Psoas muscle (tissue), 8 donors: ENCODE measurements around the gene BUD13. TPM values are rescaled to one million over a fixed set of nuclear protein-coding genes. Genes with fewer than 3 reads are reported as not detected.

ENCODE experiments used
- ATAC-seq, 4 donors: fragments of 200-7000 bp; cut with Tn5 transposase; one replicate each; pipeline ENCODE4 v1.9.1; 2020; ENCODE audit warnings: moderate library complexity in 3 of 4, mild to moderate bottlenecking in 2 of 4
- DNase-seq, 2 donors: peaks; one replicate each; pipeline ENCODE4 v3.0.0-alpha.2; 2020
- H3K27ac ChIP-seq: fragments of 200-600 bp; one replicate; pipeline ENCODE4 v1.8.0; 2022
- H3K27me3 ChIP-seq, 3 donors: fragments of 200-600 bp in 1 of 3; one replicate each; pipeline versions ENCODE4 v1.6.1 to v1.8.0; 2013 to 2022; ENCODE audit warnings: low read length in 2 of 3, mild to moderate bottlenecking in 2 of 3, moderate library complexity in 1 of 3; ENCODE audit not compliant: insufficient read depth in 3 of 3
- H3K36me3 ChIP-seq, 2 donors: fragments of 200-600 bp in 1 of 2; one replicate each; pipeline versions ENCODE4 v1.6.1 to v1.8.0; 2013 to 2022; ENCODE audit warnings: low read depth in 1 of 2, mild to moderate bottlenecking in 1 of 2, moderate library complexity in 1 of 2; ENCODE audit not compliant: insufficient read depth in 1 of 2
- H3K4me1 ChIP-seq: fragments of 200-600 bp; one replicate; pipeline ENCODE4 v1.8.0; 2022
- H3K4me3 ChIP-seq: fragments of 200-600 bp; one replicate; pipeline ENCODE4 v1.8.0; 2022; ENCODE audit warnings: mild to moderate bottlenecking
- H3K9me3 ChIP-seq: fragments of 200-600 bp; one replicate; pipeline ENCODE4 v1.8.0; 2022
- WGBS, 3 donors: extraction: QIAGEN DNeasy Blood & Tissue Kit; methylation state at CpG; one replicate each; pipeline versions ENCODE4 v1.1.6 to v1.1.7; 2013; 5-methylcytosine and 5-hydroxymethylcytosine counted together
- intact Hi-C, 2 donors: fragments of 100-400 bp; cut with DNase I; formaldehyde crosslinking; loops; one replicate each; pipeline versions ENCODE4 v1.11.0 to v1.14.2; 2022
- polyA plus RNA-seq, 3 donors: library from polyadenylated mRNA; stranded (reverse); fragments of 200-250 nt; gene quantifications; one replicate each; pipeline ENCODE4 v1.2.3, GENCODE V29; 2013
- total RNA-seq, 4 donors: library from RNA; stranded (reverse); fragmentation: NEBNext Ultra II Directional in 2 of 4; extraction: Animal tissue kit (Norgen Biotek cat#: 25700) in 2 of 4; gene quantifications; one replicate each; pipeline versions ENCODE4 v1.2.1 to v1.2.4, GENCODE V29; 2021 to 2023
- TF ChIP-seq, protein P1 (sequence below): fragments of 200-600 bp; IDR thresholded peaks from one replicate; pipeline ENCODE4 v1.8.0; 2022; ENCODE audit warnings: antibody characterized with exemption
- donor health status: healthy with polysubstance abuse.
- donor health status: DM: no; HTN: no; CAD: no; lungs with moderate emphysema.
- donor health status: Bipolar disorder and iron deficiency.
- donor health status: healthy.
- donor health status: DM: yes; HTN: yes; CAD: no.
- donor health status: DM: no; HTN: no; CAD: no.
- donor health status: DM: no; HTN: no; CAD: no.
- donor health status: DM: yes; HTN: yes; CAD: no.

The BUD13 gene
- total and polyA plus RNA-seq, 7 donors: 8.6 to 17.1 (median 11.2) TPM

DNA sequence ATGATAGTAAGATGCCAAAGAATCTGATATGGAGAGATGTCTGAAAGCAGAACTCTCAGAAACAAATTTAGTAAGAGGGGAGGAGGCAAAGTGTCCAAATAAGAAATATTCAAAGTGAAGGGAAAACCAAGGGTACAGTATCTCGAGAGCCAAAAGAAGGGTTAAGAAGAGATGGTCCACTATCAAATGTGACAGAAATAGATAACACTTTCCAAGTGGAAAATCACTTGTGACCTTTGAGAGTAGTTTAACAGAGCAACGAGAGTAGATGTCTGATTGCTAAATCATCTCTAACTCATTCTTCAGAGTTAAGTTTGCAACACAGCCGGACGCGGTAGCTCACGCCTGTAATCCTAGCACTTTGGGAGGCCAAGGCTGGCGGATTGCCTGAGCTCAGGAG lies 4.3 kb upstream of the BUD13 start:
- DNase-seq (no peak), ATAC-seq (no peak)
- TF ChIP-seq, protein P1, sequence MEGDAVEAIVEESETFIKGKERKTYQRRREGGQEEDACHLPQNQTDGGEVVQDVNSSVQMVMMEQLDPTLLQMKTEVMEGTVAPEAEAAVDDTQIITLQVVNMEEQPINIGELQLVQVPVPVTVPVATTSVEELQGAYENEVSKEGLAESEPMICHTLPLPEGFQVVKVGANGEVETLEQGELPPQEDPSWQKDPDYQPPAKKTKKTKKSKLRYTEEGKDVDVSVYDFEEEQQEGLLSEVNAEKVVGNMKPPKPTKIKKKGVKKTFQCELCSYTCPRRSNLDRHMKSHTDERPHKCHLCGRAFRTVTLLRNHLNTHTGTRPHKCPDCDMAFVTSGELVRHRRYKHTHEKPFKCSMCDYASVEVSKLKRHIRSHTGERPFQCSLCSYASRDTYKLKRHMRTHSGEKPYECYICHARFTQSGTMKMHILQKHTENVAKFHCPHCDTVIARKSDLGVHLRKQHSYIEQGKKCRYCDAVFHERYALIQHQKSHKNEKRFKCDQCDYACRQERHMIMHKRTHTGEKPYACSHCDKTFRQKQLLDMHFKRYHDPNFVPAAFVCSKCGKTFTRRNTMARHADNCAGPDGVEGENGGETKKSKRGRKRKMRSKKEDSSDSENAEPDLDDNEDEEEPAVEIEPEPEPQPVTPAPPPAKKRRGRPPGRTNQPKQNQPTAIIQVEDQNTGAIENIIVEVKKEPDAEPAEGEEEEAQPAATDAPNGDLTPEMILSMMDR: no peak
- Histone ChIP-seq H3K27ac (no peak overlapping the region), H3K4me1 (peaks cover 4% of the 10 kb centered on the region), H3K27me3 (no peaks in the 10 kb centered on the region), H3K36me3 (peaks cover 6 to 63% of the 10 kb centered on the region in 2 donors), H3K4me3 (no peak overlapping the region), H3K9me3 (no peaks in the 10 kb centered on the region)
- intact Hi-C loops: no loop called here
- whole genome bisulfite sequencing, 3 donors: 43 to 76% (median 50%) methylated on average over 7 of the region's 7 CpGs

DNA sequence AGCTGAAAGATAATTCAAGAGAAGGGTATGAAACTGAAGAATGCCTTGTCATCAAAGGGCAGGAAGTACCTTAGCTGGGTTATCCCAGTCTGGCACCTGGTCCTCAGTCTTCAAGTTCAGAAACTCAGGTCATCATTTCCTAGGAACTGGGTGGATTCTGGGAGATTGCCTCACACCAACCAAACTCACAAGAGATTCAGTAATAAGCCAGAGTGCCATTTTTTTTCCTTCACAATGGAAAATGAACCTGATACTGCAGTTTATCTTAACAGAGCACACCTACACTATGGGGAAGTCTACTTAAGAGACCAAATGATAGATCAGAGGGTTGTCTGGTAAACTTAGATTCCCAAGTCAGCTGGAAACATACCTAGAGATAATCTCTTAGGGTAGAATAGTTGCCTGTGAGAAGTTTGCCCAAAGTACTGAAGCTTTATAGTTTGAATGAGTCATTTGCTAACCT lies 3.8 kb upstream of the BUD13 start:
- H3K36me3 ChIP-seq: peaks cover 4 to 58% of the 10 kb centered on the region in 2 donors
- no peaks in the 10 kb centered on the region for H3K27me3 ChIP-seq
- DNase-seq (no peak), ATAC-seq (no peak)
- H3K4me3 ChIP-seq: no peak overlapping the region
- TF ChIP-seq, protein P1: no peak
- no peak overlapping the region for H3K27ac ChIP-seq
- intact Hi-C loops: no loop called here
- no peaks in the 10 kb centered on the region for H3K9me3 ChIP-seq
- peaks cover 8% of the 10 kb centered on the region for H3K4me1 ChIP-seq

DNA sequence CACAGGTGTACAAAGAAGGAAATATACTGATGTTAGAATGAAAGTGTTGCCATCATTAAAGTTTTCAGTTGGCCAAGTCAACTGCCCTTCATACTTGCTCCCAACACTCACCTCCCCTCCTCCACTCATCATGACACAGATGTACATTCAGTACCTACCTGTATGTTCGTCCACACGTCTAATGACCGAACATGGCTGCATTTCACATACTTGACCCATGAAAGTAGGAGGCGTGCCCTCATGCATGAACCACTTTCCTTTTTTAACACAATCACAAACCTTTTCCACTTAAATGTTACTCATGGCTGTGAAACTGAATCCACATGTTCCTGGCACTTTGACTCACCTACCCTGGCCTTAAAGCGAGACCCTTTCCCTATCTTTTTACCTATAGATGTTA lies 3.2 kb upstream of the BUD13 start:
- ATAC-seq: no peak
- intact Hi-C loops: no loop called here
- peaks cover 4 to 53% of the 10 kb centered on the region in 2 donors for H3K36me3 ChIP-seq
- TF ChIP-seq, protein P1: no peak
- WGBS, 3 donors: 83 to 97% (median 93%) methylated on average over 5 of the region's 5 CpGs
- H3K4me3 ChIP-seq: no peak overlapping the region
- no peak for DNase-seq
- H3K27ac ChIP-seq: no peak overlapping the region
- H3K4me1 ChIP-seq: peaks cover 14% of the 10 kb centered on the region
- no peaks in the 10 kb centered on the region for H3K9me3 ChIP-seq
- H3K27me3 ChIP-seq: no peaks in the 10 kb centered on the region

DNA sequence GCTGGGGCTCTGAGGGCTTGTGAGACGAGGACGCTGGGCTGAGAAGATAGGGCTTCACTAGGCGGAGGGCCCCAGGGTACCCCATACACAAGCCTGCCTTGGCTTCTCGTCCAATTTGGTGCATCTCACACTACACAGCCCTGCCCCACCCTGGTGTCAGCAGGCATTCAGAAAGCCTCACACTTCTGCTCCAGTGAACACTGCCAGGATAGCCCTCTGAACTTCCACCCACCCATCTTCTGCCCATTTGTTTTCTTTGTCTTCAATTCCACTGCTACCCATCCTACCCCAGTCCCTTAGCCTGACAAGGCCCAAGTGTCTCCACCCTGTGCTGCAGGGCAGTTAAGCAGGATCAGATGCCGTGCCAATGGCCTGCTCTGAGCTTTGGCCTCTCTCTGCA lies 1.9 kb upstream of the BUD13 start:
- ATAC-seq (no peak), DNase-seq (no peak)
- intact Hi-C loops: loop anchor here in 1 of 2 donors (5.0 kb wide), 1 partner anchor 458 kb away; the partner anchor contains the start of genes PCSK7 and RNF214
- Histone ChIP-seq H3K9me3 (no peaks in the 10 kb centered on the region), H3K4me1 (peaks cover 18% of the 10 kb centered on the region), H3K27me3 (no peaks in the 10 kb centered on the region), H3K36me3 (peaks cover 4 to 43% of the 10 kb centered on the region in 2 donors), H3K27ac (no peak overlapping the region), H3K4me3 (no peak overlapping the region)
- 87 to 93% (median 88%) methylated on average over 5 of the region's 5 CpGs for WGBS, 3 donors
- TF ChIP-seq, protein P1: no peak
